ENCODE measurements around the gene TNFRSF8. TPM values are rescaled to one million over a fixed set of nuclear protein-coding genes. Genes with fewer than 3 reads are reported as not detected.

Gene TNFRSF8
- total and polyA plus RNA-seq, 9 donors: 0.17 to 10.9 (median 0.45) TPM

DNA sequence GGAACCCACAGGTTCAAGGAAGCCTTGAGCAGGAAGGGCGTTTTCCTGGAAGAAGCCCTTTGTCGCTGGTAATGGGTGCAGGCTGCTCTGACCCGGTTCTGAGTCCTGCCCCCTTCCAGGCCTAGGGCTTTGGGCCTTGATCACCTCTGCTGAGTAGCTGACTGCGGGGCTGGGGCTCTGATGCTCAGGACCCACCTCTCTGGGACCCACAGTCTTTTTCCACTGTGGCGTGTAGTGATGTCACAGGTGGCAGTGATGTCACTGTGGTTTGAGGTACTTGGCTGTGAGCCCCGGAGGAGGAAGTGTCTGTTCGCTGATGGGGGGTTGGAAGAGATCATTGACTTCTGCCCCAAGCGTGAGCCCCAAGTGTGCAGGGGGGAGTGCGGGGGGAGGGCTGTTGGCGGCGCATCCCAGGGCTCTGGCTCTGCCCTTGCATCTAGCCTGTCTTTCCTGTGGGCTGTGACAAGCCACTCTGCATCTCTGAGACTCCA, 110.6 kb downstream of the TNFRSF8 start:
- H3K9me3 ChIP-seq: no peaks in the 10 kb centered on the region
- peak in 1 of 5 donors; percentile 32 for DNase-seq
- no peaks in the 10 kb centered on the region for H3K36me3 ChIP-seq
- intact Hi-C loops (cut with DNase I): no loop called here
- TF ChIP-seq EP300 (IDR thresholded peaks at IDR 0.05) (no peak), POLR2A (IDR thresholded peaks at IDR 0.05) (no peak)
- TF ChIP-seq, protein P1, sequence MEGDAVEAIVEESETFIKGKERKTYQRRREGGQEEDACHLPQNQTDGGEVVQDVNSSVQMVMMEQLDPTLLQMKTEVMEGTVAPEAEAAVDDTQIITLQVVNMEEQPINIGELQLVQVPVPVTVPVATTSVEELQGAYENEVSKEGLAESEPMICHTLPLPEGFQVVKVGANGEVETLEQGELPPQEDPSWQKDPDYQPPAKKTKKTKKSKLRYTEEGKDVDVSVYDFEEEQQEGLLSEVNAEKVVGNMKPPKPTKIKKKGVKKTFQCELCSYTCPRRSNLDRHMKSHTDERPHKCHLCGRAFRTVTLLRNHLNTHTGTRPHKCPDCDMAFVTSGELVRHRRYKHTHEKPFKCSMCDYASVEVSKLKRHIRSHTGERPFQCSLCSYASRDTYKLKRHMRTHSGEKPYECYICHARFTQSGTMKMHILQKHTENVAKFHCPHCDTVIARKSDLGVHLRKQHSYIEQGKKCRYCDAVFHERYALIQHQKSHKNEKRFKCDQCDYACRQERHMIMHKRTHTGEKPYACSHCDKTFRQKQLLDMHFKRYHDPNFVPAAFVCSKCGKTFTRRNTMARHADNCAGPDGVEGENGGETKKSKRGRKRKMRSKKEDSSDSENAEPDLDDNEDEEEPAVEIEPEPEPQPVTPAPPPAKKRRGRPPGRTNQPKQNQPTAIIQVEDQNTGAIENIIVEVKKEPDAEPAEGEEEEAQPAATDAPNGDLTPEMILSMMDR (IDR thresholded peaks at IDR 0.05): no peak
- H3K4me1 ChIP-seq (ENCODE audit: insufficient read depth): peaks cover 5% of the 10 kb centered on the region
- H3K4me3 ChIP-seq: no peak overlapping the region
- H3K27me3 ChIP-seq: no peaks in the 10 kb centered on the region
- 79 to 83% (median 80%) methylated on average over 11 of the region's 11 CpGs for WGBS, 3 donors
- no peak overlapping the region for H3K27ac ChIP-seq

DNA sequence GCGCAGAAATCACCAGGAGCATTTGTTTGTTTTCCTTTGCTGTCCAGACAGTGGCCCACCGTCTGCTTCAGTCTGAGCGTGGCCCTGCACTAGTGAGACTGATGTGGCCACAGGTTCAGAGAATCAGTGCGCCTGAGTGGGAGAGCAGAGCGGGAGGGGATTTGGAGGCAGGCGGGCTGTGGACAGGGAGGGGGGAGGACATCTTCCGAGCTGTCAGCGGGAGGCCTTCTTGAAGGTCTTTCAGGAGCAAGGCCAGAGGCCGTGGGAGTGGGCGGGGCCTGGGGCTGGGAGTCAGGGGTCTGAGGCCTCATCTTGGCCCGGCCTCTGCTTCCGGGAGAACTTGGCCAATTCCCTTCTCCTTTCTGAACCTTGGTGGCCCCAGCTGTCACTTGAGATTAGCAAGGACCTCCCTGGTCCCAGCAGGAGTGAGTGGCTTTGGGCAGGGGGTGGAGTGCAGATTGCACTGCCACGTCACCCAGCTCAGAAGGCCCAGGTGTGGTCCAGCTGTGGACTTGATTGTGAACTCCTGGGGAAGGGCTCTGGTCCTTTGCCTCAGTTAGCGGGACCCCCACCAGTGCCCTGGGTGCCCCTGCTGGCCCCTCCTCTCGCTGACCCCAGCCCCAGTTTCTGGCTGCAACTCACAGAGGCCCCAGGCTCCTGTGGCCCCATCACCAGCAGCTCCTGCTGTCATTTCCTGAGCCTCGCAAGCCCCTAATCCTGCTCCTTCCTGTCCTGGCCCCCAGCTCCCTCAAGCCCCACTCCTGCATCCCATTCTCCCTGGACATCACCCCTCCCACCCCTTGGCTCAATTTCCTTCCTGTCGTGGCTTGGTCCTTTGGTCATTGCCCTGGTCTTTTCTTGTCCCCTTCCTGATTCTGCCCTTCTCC, 112.1 kb downstream of the TNFRSF8 start:
- intact Hi-C loops (cut with DNase I): no loop called here
- Histone ChIP-seq H3K4me3 (no peak overlapping the region), H3K27me3 (no peaks in the 10 kb centered on the region), H3K36me3 (no peaks in the 10 kb centered on the region), H3K9me3 (no peaks in the 10 kb centered on the region), H3K4me1 (ENCODE audit: insufficient read depth) (peaks cover 4% of the 10 kb centered on the region), H3K27ac (no peak overlapping the region)
- WGBS, 3 donors: 50 to 62% (median 60%) methylated on average over 17 of the region's 17 CpGs
- peak in 3 of 5 donors; percentile 47 to 62 (median 51) for DNase-seq
- no peak for TF ChIP-seq EP300 (IDR thresholded peaks at IDR 0.05)
- TF ChIP-seq, protein P1 (IDR thresholded peaks at IDR 0.05): no peak
- no peak for TF ChIP-seq POLR2A (IDR thresholded peaks at IDR 0.05)

DNA sequence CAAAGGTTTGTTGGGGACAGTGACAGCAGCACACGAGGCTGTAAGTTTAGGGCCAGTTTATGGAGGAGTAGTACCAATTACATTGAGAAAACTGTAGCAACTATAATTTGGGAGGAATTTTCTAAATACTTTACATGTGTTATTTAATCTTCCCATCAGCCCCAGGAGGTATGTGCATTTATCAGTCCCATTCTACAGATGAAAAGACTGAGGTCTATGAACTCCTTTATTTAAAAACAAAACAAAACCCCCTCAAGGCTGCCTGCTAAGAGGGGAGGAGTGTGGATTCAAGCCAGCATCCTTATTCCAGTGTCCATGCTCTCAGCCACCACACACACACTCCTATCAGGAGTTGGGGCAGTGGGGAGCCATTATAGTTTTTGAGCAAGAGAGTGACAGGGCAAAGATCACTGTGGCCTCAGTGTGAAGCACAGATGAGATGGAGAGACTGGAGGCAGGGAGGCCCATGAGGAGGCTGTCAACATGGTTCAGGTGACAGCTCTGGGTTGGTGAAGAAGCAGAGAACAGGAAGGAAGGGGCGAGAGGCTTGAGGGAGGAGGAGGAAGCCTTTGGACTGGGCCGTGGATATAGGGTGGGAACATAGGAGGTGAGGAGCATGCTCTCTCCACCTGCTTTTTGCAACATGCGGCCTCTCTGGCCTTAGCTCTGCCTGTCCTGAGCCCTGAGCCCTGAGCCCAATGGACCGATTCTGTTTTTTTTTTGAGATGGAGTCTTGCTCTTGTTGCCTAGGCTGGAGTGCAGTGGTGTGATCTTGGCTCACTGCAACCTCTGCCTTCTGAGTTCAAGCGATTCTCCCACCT, 113.4 kb downstream of the TNFRSF8 start:
- no peak for DNase-seq
- TF ChIP-seq, protein P1 (IDR thresholded peaks at IDR 0.05): no peak
- TF ChIP-seq POLR2A (IDR thresholded peaks at IDR 0.05) (no peak), EP300 (IDR thresholded peaks at IDR 0.05) (no peak)
- no peaks in the 10 kb centered on the region for H3K27me3 ChIP-seq
- 87 to 91% (median 88%) methylated on average over 6 of the region's 6 CpGs for WGBS, 3 donors
- no peak overlapping the region for H3K27ac ChIP-seq
- no peaks in the 10 kb centered on the region for H3K36me3 ChIP-seq
- H3K9me3 ChIP-seq: no peaks in the 10 kb centered on the region
- intact Hi-C loops (cut with DNase I): no loop called here
- H3K4me3 ChIP-seq: no peak overlapping the region
- peaks cover 4% of the 10 kb centered on the region for H3K4me1 ChIP-seq (ENCODE audit: insufficient read depth)

DNA sequence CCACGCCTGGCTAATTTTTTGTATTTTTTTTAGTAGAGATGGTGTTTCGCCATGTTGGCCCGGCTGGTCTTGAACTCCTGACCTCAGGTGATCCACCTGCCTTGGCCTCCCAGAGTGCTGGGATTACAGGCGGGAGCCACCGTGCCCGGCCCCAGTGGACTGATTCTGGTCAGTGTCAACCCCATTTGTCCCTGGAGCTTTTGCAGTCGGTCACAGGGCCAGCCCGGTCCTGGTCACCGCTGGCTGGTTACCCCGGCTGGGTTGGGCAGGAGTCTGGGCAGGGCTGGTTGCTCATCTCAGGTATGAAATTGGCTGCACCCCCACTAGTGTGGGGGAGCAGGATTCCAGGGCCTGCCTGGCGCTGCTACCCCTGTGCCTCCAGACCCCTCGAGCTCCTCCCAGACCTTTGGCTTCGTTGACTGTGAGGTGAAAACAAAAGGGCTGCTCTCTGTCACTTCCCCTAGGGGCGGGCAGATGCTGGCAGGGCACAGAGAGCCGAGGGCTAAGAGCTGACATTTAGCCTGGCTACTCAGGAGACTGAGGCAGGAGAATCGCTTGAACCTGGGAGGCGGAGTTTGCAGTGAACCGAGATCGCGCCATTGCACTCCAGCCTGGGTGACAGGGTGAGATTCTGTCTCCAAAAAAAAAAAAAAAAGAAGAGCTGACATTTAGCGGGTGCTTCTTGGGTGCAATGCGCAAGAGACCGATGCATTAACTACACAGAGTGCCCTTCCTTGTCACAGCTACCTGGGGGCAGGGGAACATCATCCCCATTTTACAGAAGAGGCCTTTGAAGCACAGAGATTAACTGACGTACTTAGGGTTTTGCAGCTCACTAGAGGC, 114.3 kb downstream of the TNFRSF8 start:
- Histone ChIP-seq H3K27ac (no peak overlapping the region), H3K36me3 (no peaks in the 10 kb centered on the region), H3K4me1 (ENCODE audit: insufficient read depth) (peaks cover 4% of the 10 kb centered on the region), H3K4me3 (no peak overlapping the region), H3K9me3 (no peaks in the 10 kb centered on the region), H3K27me3 (no peaks in the 10 kb centered on the region)
- intact Hi-C loops (cut with DNase I): no loop called here
- TF ChIP-seq POLR2A (IDR thresholded peaks at IDR 0.05) (no peak), EP300 (IDR thresholded peaks at IDR 0.05) (no peak)
- TF ChIP-seq, protein P1 (IDR thresholded peaks at IDR 0.05): no peak
- no peak for DNase-seq
- WGBS, 3 donors: 90 to 92% (median 92%) methylated on average over 24 of the region's 24 CpGs
